Natural killer cell (primary cell): Measurements from ENCODE around the gene RHOBTB1. TPM values are rescaled to one million over a fixed set of nuclear protein-coding genes. Genes with fewer than 3 reads are reported as not detected.
"Not testable (repeated sequence)": the region's sequence is repeated elsewhere in the genome, so short reads cannot be mapped to it uniquely, and the experiment has no call there.

Source experiments
- ATAC-seq, 3 donors: fragments of 150-1000 bp in 2 of 3; fragments of 200-7000 bp in 1 of 3; cut with Tn5 transposase; 1 replicate in 1 of 3; 2 replicates in 2 of 3; pipeline ENCODE4 v1.10.0; 2021; ENCODE audit warnings: mild to moderate bottlenecking in 2 of 3, moderate library complexity in 2 of 3
- DNase-seq, 2 donors: peaks; one replicate each; pipeline versions ENCODE4 v3.0.0 to v3.0.0-alpha.2; 2013 to 2021; ENCODE audit warnings: mixed read lengths in 1 of 2
- H3K27ac ChIP-seq: one replicate; pipeline ENCODE4 v1.5.1; 2013; ENCODE audit warnings: mild to moderate bottlenecking, low read length
- H3K27me3 ChIP-seq: one replicate; pipeline ENCODE4 v1.6.1; 2013; ENCODE audit warnings: low read length; ENCODE audit not compliant: control insufficient read depth, insufficient read depth
- H3K36me3 ChIP-seq: one replicate; pipeline ENCODE4 v1.6.1; 2013; ENCODE audit warnings: low read length; ENCODE audit not compliant: control insufficient read depth, insufficient read depth
- H3K4me1 ChIP-seq: one replicate; pipeline ENCODE4 v1.6.1; 2013; ENCODE audit warnings: low read length; ENCODE audit not compliant: control insufficient read depth, insufficient read depth
- H3K4me3 ChIP-seq: one replicate; pipeline ENCODE4 v1.5.1; 2013; ENCODE audit warnings: low read length
- H3K9me3 ChIP-seq: one replicate; pipeline ENCODE4 v1.6.1; 2013; ENCODE audit warnings: low read length; ENCODE audit not compliant: control insufficient read depth, insufficient read depth
- H3K27ac Mint-ChIP-seq, 2 donors: one replicate each; pipeline ENCODE4 v1.8.0; 2022; ENCODE audit warnings: mild to moderate bottlenecking in 2 of 2, mixed read lengths in 2 of 2, moderate library complexity in 1 of 2
- H3K27me3 Mint-ChIP-seq, 2 donors: one replicate each; pipeline ENCODE4 v1.8.0; 2022; ENCODE audit warnings: low read depth in 2 of 2, mixed read lengths in 2 of 2
- H3K36me3 Mint-ChIP-seq: one replicate; pipeline ENCODE4 v1.8.0; 2022; ENCODE audit warnings: mixed read lengths
- H3K4me1 Mint-ChIP-seq, 2 donors: one replicate each; pipeline ENCODE4 v1.8.0; 2022; ENCODE audit warnings: mixed read lengths in 2 of 2
- H3K4me3 Mint-ChIP-seq: one replicate; pipeline ENCODE4 v1.8.0; 2022; ENCODE audit warnings: mild to moderate bottlenecking, moderate library complexity, mixed read lengths
- H3K9me3 Mint-ChIP-seq, 2 donors: one replicate each; pipeline ENCODE4 v1.8.0; 2022; ENCODE audit warnings: mixed read lengths in 2 of 2
- CTCF ChIP-seq: fragments of 200-600 bp; IDR thresholded peaks from one replicate; pipeline ENCODE4 v1.8.0; 2022; ENCODE audit warnings: antibody characterized with exemption
- WGBS: methylation state at CpG from one replicate; pipeline ENCODE4 v1.1.7; 2013; ENCODE audit warnings: missing lambda C conversion rate; ENCODE audit not compliant: insufficient coverage; 5-methylcytosine and 5-hydroxymethylcytosine counted together
- intact Hi-C: fragments of 100-400 bp; cut with micrococcal nuclease; formaldehyde crosslinking; loops from one replicate; pipeline ENCODE4 v1.14.2; 2022
- total RNA-seq, 4 donors: library from RNA; stranded (reverse); fragments of 120-200 nt in 1 of 4; gene quantifications; one replicate each; pipeline versions ENCODE4 v1.2.3 to v1.2.4, GENCODE V29; 2013 to 2022

The RHOBTB1 gene
- total RNA-seq, 3 donors from 2014 or later (not counting 1 experiment from before 2014, with no cell fraction given): 0.97 to 1.9 (median 1.1) TPM

- intact Hi-C loops: no loop called here
- no peak overlapping the region for H3K27ac ChIP-seq
- DNase-seq: no peak
- H3K9me3 Mint-ChIP-seq: no peaks in the 10 kb centered on the region
- H3K36me3 Mint-ChIP-seq: no peaks in the 10 kb centered on the region
- no peak for ATAC-seq
- TF ChIP-seq CTCF: no peak
- no peak overlapping the region for H3K27ac Mint-ChIP-seq
- H3K4me1 ChIP-seq: no peaks in the 10 kb centered on the region
- H3K27me3 ChIP-seq: no peaks in the 10 kb centered on the region
- H3K9me3 ChIP-seq: no peaks in the 10 kb centered on the region
- no peaks in the 10 kb centered on the region for H3K4me1 Mint-ChIP-seq
- H3K36me3 ChIP-seq: no peaks in the 10 kb centered on the region
- H3K27me3 Mint-ChIP-seq: peaks cover 6 to 34% of the 10 kb centered on the region in 2 donors
- no peak overlapping the region for H3K4me3 Mint-ChIP-seq
- H3K4me3 ChIP-seq: no peak overlapping the region
- WGBS: no CpG with 5 or more reads among the region's 2 CpGs
These were observed 29.1 kb upstream of the RHOBTB1 start for GRCh38 chr10:60973086-60973485.

GRCh38 chr10:60972181-60972580, 28.2 kb upstream of the RHOBTB1 start:
- H3K27ac Mint-ChIP-seq, H3K27ac ChIP-seq, H3K9me3 Mint-ChIP-seq, H3K4me3 Mint-ChIP-seq, H3K36me3 ChIP-seq, H3K9me3 ChIP-seq, H3K4me3 ChIP-seq, H3K36me3 Mint-ChIP-seq, H3K4me1 ChIP-seq, intact Hi-C loops, DNase-seq, ATAC-seq, H3K4me1 Mint-ChIP-seq, H3K27me3 ChIP-seq: not testable (repeated sequence)
- WGBS: 100% methylated on average over 1 of the region's 2 CpGs
- peaks cover 7 to 34% of the 10 kb centered on the region in 2 donors for H3K27me3 Mint-ChIP-seq

- DNase-seq: no peak
- no peak for ATAC-seq
- H3K4me1 ChIP-seq: no peaks in the 10 kb centered on the region
- H3K27ac ChIP-seq: no peak overlapping the region
- H3K9me3 ChIP-seq: no peaks in the 10 kb centered on the region
- H3K27ac Mint-ChIP-seq: no peak overlapping the region
- no peak for TF ChIP-seq CTCF
- H3K36me3 ChIP-seq: no peaks in the 10 kb centered on the region
- intact Hi-C loops: no loop called here
- 100% methylated on average over 2 of the region's 3 CpGs for WGBS
- no peaks in the 10 kb centered on the region for H3K4me1 Mint-ChIP-seq
- no peaks in the 10 kb centered on the region for H3K36me3 Mint-ChIP-seq
- H3K9me3 Mint-ChIP-seq: no peaks in the 10 kb centered on the region
- H3K27me3 ChIP-seq: no peaks in the 10 kb centered on the region
- peaks cover 8 to 30% of the 10 kb centered on the region in 2 donors for H3K27me3 Mint-ChIP-seq
- no peak overlapping the region for H3K4me3 ChIP-seq
- no peak overlapping the region for H3K4me3 Mint-ChIP-seq
These were observed 26.5 kb upstream of the RHOBTB1 start for GRCh38 chr10:60970526-60970925.

- Mint-ChIP-seq H3K9me3 (no peaks in the 10 kb centered on the region), H3K4me1 (no peaks in the 10 kb centered on the region), H3K4me3 (no peak overlapping the region), H3K27ac (no peak overlapping the region), H3K27me3 (peaks cover 4 to 38% of the 10 kb centered on the region in 2 donors), H3K36me3 (no peaks in the 10 kb centered on the region)
- 90% methylated on average over 2 of the region's 3 CpGs for WGBS
- TF ChIP-seq CTCF: no peak
- intact Hi-C loops: no loop called here
- ATAC-seq (no peak), DNase-seq (no peak)
- Histone ChIP-seq H3K4me3 (no peak overlapping the region), H3K9me3 (no peaks in the 10 kb centered on the region), H3K27ac (no peak overlapping the region), H3K36me3 (no peaks in the 10 kb centered on the region), H3K27me3 (no peaks in the 10 kb centered on the region), H3K4me1 (no peaks in the 10 kb centered on the region)
These were observed 24.5 kb upstream of the RHOBTB1 start for GRCh38 chr10:60968504-60968903.
